Activated CD4-positive, alpha-beta T cell treated with anti-CD3 and anti-CD28 coated beads, Interleukin-2, Interleukin-4, amounts not matched to agents 100 ng/mL and 50 ng/mL, durations not matched to agents 16 hours and 8 hours (primary cell): Measurements from ENCODE around the gene PRCC.

Source experiments
- DNase-seq: peaks from one replicate; pipeline ENCODE4 v3.0.0-alpha.2; 2020; ENCODE audit warnings: low spot score

The PRCC gene

DNA sequence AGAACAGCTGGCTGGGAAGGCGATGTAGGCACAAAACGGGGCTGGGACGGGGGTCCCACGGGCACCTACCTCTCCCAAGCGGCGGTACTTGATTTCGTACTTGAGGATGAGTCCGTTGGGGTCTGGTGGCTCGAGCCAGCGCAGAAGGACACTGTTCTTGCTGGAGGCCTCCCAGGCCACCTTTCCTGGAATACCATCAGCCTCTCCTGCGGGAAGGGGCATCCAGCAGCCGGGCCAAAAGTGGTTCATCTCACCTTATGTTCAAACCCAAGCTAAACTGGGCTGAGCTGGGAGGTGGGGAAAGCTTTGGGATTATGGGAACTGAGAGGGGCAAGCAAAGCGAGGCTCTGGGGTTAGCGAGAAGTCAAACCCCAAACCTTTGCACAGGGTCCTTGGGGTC, 77.3 kb downstream of the PRCC start:
- DNase-seq, result no peak

DNA sequence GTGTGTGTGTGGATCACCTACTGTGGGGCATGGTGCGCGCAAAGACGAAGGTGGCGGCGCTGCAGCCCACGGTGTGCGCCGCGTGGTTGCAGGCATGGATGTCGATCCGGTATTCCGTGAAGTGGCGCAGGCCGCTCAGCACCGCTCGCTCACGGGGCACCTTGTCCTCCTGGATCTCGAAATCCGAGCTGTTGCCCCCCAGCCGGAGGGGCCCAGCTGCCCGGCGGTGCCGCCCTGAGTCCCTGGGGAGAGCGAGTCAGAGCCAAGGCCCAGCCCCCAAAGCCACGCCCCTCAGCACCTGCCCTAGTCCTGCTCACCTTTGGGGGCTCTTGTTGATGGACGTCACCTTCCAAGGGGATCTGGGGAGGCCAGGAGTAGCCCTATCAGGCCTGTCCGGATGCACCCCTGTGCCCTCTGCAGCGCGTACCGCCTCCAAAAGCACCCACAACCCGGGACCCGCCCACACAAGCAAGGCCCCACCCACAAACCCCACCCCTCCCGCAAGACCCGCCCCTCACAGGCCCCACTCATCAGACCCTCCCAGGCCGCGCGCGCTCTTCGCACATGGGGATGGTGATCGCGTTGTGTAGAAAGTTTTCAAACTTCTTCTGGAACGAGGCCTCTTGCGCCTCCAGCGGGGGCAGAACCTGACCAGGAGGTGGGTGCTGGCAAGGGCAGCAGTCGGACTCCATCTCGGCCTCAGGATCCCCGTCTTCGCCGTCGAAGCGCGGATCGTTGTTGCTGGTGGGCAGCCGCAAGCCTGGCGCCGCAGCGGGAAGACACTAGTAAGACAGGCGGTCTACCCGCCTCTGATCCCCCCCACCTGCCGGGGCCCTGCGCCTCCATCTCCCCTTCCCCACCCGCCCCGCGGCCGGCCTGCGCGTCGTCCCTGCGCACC, 78.0 kb downstream of the PRCC start:
- DNase-seq, result no peak

DNA sequence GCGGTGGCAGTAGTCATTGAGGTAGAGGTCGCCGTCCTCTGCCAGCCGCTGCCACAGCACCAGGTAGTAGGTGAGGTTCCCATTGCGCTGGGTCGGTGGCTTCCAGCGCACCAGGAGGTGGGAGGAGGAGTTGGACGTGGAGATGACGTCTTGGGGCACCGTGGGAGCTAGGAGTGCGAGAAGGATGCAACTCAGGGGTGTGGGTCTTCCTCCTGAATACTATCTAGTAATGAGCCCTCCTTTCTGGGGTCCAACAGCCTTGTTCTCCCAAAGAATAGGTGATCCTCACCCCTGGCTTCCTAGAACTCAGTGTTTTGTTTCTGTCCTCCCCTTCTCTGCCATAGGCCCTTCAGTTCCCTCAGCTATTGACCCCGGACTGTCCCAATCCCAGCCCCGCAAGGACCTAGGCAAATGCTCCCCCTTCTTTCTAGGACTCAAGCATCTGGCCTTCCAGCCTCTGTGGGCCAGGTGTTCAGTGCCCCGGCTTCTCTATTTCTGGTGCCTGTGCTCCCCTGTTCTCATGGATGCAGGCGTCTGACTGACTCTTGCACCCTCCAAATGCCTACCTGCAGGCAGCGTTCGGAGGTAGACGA, 78.7 kb downstream of the PRCC start:
- DNase-seq, result no peak

DNA sequence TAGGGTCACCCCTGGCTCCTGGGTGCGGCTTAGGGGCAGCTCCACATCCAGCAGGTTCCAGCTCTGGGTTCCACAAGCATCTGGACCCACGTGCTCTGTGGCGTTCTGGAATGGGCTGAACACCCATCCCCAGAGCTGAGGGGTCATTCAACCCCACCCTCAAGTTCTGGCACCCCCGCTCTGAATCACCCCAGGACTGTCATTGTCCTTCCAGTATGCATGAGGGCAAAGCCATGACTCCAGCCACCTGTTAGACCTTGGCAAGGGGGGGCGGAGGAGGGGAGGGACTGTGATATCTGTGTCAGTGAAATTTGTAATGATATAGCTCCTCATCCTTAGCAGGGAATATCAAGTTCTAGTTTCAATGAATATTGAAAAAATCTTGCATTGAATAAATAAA, 79.3 kb downstream of the PRCC start:
- DNase-seq, result no peak

DNA sequence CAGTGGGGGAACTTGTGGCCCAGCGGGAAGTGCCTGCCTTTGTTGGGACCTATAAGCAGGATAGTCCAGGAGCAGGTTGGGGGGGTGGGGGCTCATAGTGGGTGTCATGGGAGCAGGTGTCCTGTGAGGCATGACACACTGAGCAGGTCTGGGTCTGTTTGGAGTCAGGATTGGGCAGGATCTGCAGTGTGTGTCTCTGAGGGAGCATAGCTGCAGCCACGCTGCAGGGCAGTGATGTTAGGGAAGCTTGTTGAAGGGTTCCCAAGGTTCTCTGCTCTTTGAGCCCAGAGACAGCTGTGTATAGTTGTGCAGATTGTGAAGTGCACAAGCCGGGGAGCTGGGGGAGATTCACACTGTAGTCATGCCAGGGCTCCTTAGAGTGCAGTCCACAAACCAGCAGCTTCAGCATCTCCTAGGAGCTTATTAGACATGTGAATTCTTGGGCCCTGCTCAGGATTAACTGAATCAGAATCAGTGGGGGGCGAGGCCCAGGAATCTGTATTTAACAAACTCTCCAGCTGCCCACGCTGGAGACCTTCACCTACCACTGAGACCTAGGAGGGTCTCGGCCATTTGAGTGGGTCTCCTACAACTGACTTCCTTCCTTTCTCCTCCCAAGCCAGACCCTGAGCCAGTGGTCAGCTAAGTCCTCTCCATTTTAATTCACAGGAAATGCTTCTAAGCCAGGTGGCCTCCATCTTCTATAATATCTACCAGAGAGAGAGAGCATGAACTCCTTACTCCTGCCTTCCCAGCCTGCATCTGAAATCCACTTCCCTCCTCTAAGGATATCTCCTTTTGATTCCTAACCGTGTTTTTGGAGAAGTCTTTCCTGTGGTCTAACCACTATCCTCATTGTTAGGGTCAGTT, 80.5 kb downstream of the PRCC start:
- no peak for DNase-seq

DNA sequence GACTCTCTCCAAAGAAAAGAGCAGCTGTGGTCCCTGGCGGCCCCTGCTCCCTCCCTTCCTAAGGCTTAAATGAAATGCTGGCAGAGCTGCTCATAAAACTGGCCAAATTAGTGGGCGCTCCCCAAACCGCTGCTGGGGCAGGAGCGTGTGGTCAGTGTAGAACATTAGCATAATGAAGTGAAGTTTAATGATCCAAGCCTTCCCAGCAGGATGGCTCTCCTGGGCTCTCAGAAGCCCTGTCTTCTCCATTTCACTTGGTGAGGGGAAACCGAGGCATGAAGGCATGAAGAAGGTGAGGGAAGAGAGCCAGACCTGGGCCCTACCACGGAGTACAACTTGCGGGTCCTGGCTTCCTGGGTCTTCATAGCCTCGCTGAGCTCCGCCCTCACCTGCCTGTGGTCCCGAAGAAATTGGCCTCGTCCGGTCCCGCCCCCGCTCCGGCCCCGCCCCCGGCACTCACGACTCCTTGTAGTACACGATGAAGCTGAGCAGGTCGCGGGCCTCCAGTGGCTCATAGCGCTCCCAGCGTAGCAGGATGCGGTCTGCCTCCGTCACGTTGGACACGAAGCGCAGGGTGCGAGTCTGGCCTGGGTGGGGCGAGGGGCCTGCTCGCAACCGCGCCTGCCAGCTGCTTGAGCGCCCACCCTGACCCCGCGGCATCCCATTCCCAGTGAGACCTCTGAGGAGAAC, 81.3 kb downstream of the PRCC start:
- peak; percentile 53 for DNase-seq

DNA sequence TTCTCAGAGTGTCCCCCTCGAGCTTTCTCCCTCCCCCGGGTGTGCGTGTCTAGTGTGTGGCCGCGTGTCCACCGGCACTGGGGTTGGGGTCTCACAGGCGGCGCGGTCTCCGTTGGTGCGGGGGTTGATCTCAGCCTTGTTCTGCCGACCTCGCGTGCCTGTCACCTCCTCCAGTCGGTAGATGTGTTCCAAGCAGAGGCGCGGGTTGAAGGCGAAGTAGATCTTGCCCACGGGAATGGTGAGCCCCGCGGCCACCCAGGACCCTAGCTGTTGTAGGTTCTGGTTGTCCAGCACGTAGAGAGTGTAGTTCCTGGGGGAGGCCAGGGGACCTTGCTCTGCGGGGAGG, 81.8 kb downstream of the PRCC start:
- no peak for DNase-seq
